K562 (cell line): ENCODE results near the gene SH2D7. TPM values are rescaled to one million over a fixed set of nuclear protein-coding genes. Genes with fewer than 3 reads are reported as not detected.

Experiments
- ATAC-seq: fragments of 200-7000 bp; cut with Tn5 transposase; 3 replicates; pipeline ENCODE4 v1.9.1; 2020; ENCODE audit warnings: moderate library complexity
- BruUV-seq: library from RNA; stranded (reverse); fragments of 400-500 nt; replicated peaks from 2 replicates; lab custom pipeline; 2021; lab: Mats Ljungman, UMichigan
- CTCF ChIA-PET: fragments of 300-600 bp; formaldehyde crosslinking; extraction: SDS; loops from one replicate; lab custom pipeline; 2021; ENCODE audit warnings: low intra/inter-chr PET ratio; lab: Yijun Ruan, JAX
- POLR2A ChIA-PET: fragments of 300-600, 350-650 bp; sonication (Branson Sonifier 250); formaldehyde crosslinking; extraction: SDS; loops from one replicate; lab custom pipeline; 2021; ENCODE audit warnings: antibody characterized with exemption, inconsistent platforms; lab: Yijun Ruan, JAX
- DNase-seq, 4 experiments: peaks; one replicate each; pipeline versions ENCODE4 v3.0.0 to v3.0.0-alpha.2; 2011 to 2018; ENCODE audit warnings: low spot score in 3 of 4, mixed read lengths in 3 of 4; ENCODE audit errors: extremely low read depth in 1 of 4
- FAIRE-seq: peaks from 2 replicates; lab custom pipeline; 2011; peaks lifted over from hg19 to GRCh38; lab: Jason Lieb, UNC
- H2AFZ ChIP-seq: 2 replicates; pipeline ENCODE4 v1.6.0; 2011; ENCODE audit warnings: low read depth, low read length, control low read depth, inconsistent platforms
- H3K27ac ChIP-seq: fragments of 200-600 bp; 3 replicates; pipeline ENCODE4 v1.8.0; 2011; ENCODE audit warnings: low read depth, mild to moderate bottlenecking, control low read depth, inconsistent platforms, low read length, moderate library complexity, mixed read lengths; ENCODE audit errors: extremely low read depth
- H3K27me3 ChIP-seq, 2 experiments: fragments of 300-600 bp in 1 of 2; 2 replicates in 1 of 2; 3 replicates in 1 of 2; pipeline versions ENCODE4 v1.6.0 to v1.8.0; 2011; ENCODE audit warnings: inconsistent platforms in 2 of 2, low read length in 2 of 2, mild to moderate bottlenecking in 1 of 2, mixed read lengths in 1 of 2, moderate library complexity in 1 of 2; ENCODE audit not compliant: control insufficient read depth in 2 of 2, insufficient read depth in 2 of 2
- H3K36me3 ChIP-seq: fragments of 300-600 bp; 3 replicates; pipeline ENCODE4 v1.8.0; 2011; ENCODE audit warnings: mild to moderate bottlenecking, low read length, inconsistent platforms; ENCODE audit not compliant: control insufficient read depth, insufficient read depth
- H3K4me1 ChIP-seq, 2 experiments: fragments of 200-600 bp in 1 of 2; replicated peaks in 1 of 2; 2 replicates in 1 of 2; 3 replicates in 1 of 2; pipeline versions ENCODE4 v1.5.1 to v1.8.0; 2011; ENCODE audit warnings: inconsistent platforms in 2 of 2, low read length in 2 of 2, mild to moderate bottlenecking in 1 of 2, mixed read lengths in 1 of 2, moderate library complexity in 1 of 2; ENCODE audit not compliant: control insufficient read depth in 2 of 2, insufficient read depth in 2 of 2
- H3K4me2 ChIP-seq: 2 replicates; pipeline ENCODE4 v1.6.1; 2011; ENCODE audit warnings: low read length, control low read depth, inconsistent platforms, mixed read lengths; ENCODE audit not compliant: insufficient read depth
- H3K4me3 ChIP-seq: fragments of 200-600 bp; sonication (generic), shearing (Covaris generic); 2 replicates; pipeline ENCODE4 v1.5.1; 2016; ENCODE audit warnings: control low read depth, inconsistent platforms
- H3K79me2 ChIP-seq: fragments of 200-600 bp; 3 replicates; pipeline ENCODE4 v1.8.0; 2011; ENCODE audit warnings: low read length, inconsistent platforms; ENCODE audit not compliant: control insufficient read depth, insufficient read depth
- H3K9ac ChIP-seq, 2 experiments: 2 replicates each; pipeline versions ENCODE4 v1.6.0 to v1.6.1; 2011; ENCODE audit warnings: low read depth in 2 of 2, low read length in 2 of 2, control low read depth in 1 of 2, inconsistent platforms in 1 of 2, mild to moderate bottlenecking in 1 of 2, mixed read lengths in 1 of 2; ENCODE audit not compliant: insufficient read depth in 1 of 2
- H3K9me1 ChIP-seq: one replicate; pipeline ENCODE4 v1.6.0; 2011; ENCODE audit warnings: inconsistent platforms, mild to moderate bottlenecking, low read length, moderate library complexity; ENCODE audit not compliant: control insufficient read depth, insufficient read depth
- H3K9me3 ChIP-seq: replicated peaks from 2 replicates; pipeline ENCODE4 v1.5.1; 2011; ENCODE audit warnings: low read depth, low read length, inconsistent platforms; ENCODE audit not compliant: control insufficient read depth, insufficient read depth
- H4K20me1 ChIP-seq: replicated peaks from 2 replicates; pipeline ENCODE4 v1.6.1; 2011; ENCODE audit warnings: low read length, inconsistent platforms, mixed read lengths; ENCODE audit not compliant: control insufficient read depth, insufficient read depth
- MCM3 ChIP-seq: fragments of 450-650 bp; IDR thresholded peaks from 2 replicates; pipeline ENCODE4 v1.6.1; 2016
- PHB ChIP-seq: fragments of 250-450 bp; sonication (Bioruptor Pico); IDR thresholded peaks from 2 replicates; pipeline ENCODE4 v1.5.0; 2021
- TARDBP ChIP-seq: fragments of 450-650 bp; IDR thresholded peaks from 2 replicates; pipeline ENCODE4 v1.6.1; 2016
- TRIM24 ChIP-seq, 2 experiments: fragments of 450-650 bp; IDR thresholded peaks; 2 replicates each; pipeline ENCODE4 v1.6.1; 2016
- WGBS: fragments of 100-300 bp; shearing (Covaris generic); methylation state at CpG from one replicate; pipeline ENCODE4 v1.1.6; 2016; ENCODE audit warnings: low coverage, mixed read lengths; ENCODE audit not compliant: insufficient coverage; ENCODE audit errors: missing lambda C conversion rate; 5-methylcytosine and 5-hydroxymethylcytosine counted together
- in situ Hi-C: fragments of 300-500 bp; cut with MboI; formaldehyde crosslinking; loops from 4 replicates; pipeline ENCODE4 v1.15.0; 2018; ENCODE audit warnings: inconsistent platforms, mixed read lengths
- intact Hi-C: fragments of 100-400 bp; cut with micrococcal nuclease; formaldehyde crosslinking; loops from 2 replicates; pipeline ENCODE4 v1.14.2; 2022
- polyA plus RNA-seq, 8 experiments: library from polyadenylated mRNA; depleted of rRNA in 4 of 8; stranded (reverse) in 5 of 8; unstranded in 3 of 8; fragments of >200 nt; fragmentation: Nextera tagmentation in 2 of 8; fragmentation: Illumina TruSeq in 1 of 8; extraction: Ambion mirVana in 2 of 8; extraction: Trizol in 1 of 8; gene quantifications; 2 replicates each; pipeline versions ENCODE4 v1.2.1 to v1.2.3, GENCODE V29; 2011 to 2014; ENCODE audit warnings: inconsistent platforms in 1 of 8, missing spikeins in 1 of 8
- total RNA-seq, 7 experiments: library from RNA; depleted of rRNA in 6 of 7; stranded (reverse); fragments of >200 nt in 6 of 7; fragmentation: Illumina TruSeq in 2 of 7; extraction: Trizol in 2 of 7; gene quantifications; 2 replicates each; pipeline versions ENCODE4 v1.2.1 to v1.2.3, GENCODE V29; 2011 to 2021; ENCODE audit warnings: low replicate concordance in 1 of 7
- TF ChIP-seq, protein P1 (sequence below): fragments of 250-450 bp; sonication (Bioruptor Pico); IDR thresholded peaks from 2 replicates; pipeline ENCODE4 v1.9.0; 2021; ENCODE audit warnings: mild to moderate bottlenecking
- TF ChIP-seq, protein P2 (sequence below): fragments of 450-650 bp; IDR thresholded peaks from 2 replicates; pipeline ENCODE4 v1.6.1; 2016; ENCODE audit warnings: missing biosample characterization, missing genetic modification characterization
- TF ChIP-seq, protein P3 (sequence below): fragments of 200-800 bp; sonication (Bioruptor generic); IDR thresholded peaks from 2 replicates; pipeline ENCODE4 v1.6.1; 2017; ENCODE audit warnings: missing genetic modification characterization, missing compliant biosample characterization

Gene SH2D7
- total and polyA plus RNA-seq, 9 of the 15 experiments (the other 6 are each of a cell fraction or from before 2014, with no cell fraction given), result not detected

DNA sequence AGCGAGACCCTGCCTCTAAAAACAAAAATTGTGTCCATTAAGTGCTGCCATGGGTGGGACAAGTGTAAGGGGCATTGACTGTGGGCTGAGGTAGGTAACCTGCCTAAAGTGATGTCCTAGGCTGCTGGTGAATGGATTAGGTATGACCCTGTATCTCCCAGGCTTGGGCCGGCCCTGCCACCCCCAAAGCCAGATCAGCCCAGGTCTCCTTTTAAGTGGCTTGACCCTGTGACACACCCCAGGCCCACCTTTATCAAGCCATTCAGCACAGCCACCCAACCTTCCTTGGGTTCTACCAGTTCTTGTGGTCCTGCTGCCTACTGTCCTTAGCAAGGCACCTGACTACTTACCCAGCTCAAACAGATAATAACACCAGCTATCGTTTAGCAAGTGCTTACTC is 20.2 kb downstream of the SH2D7 start:
- ATAC-seq (no peak), FAIRE-seq (no peak), DNase-seq (no peak)
- BruUV-seq, result no TSS peak
- Histone ChIP-seq H3K27ac (no peak overlapping the region), H3K27me3 (no peaks in the 10 kb centered on the region), H3K36me3 (no peaks in the 10 kb centered on the region), H3K4me3 (no peak overlapping the region), H4K20me1 (peaks cover 7% of the 10 kb centered on the region; the same call in 1 of the 2 replicates), H2AFZ (no peak overlapping the region), H3K4me2 (no peak overlapping the region), H3K4me1 (0 out of 5 replicates have a peak, but pooled peaks cover 0 to 3% of the 10 kb centered on the region in 2 experiments), H3K79me2 (no peaks in the 10 kb centered on the region), H3K9me1 (no peaks in the 10 kb centered on the region), H3K9me3 (no peaks in the 10 kb centered on the region), H3K9ac (no peak overlapping the region)
- WGBS, result 6% methylated on average over 3 of the region's 3 CpGs
- POLR2A ChIA-PET, result interaction anchor here (0.6 to 1.0 kb wide), 6 partner anchors 15 to 756 kb away, joined by 3 to 6 read pairs (median 4); no protein-coding TSS in a partner anchor
- TF ChIP-seq TRIM24 (IDR thresholded peaks at IDR 0.05), result no peak
- TF ChIP-seq, protein P1, sequence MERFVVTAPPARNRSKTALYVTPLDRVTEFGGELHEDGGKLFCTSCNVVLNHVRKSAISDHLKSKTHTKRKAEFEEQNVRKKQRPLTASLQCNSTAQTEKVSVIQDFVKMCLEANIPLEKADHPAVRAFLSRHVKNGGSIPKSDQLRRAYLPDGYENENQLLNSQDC (CRISPR knock-in tag), result no peak
- TF ChIP-seq PHB (CRISPR knock-in tag), result no peak
- TF ChIP-seq MCM3, result no peak
- TF ChIP-seq, protein P2, sequence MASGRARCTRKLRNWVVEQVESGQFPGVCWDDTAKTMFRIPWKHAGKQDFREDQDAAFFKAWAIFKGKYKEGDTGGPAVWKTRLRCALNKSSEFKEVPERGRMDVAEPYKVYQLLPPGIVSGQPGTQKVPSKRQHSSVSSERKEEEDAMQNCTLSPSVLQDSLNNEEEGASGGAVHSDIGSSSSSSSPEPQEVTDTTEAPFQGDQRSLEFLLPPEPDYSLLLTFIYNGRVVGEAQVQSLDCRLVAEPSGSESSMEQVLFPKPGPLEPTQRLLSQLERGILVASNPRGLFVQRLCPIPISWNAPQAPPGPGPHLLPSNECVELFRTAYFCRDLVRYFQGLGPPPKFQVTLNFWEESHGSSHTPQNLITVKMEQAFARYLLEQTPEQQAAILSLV (tag), result no peak
- no peak for TF ChIP-seq TARDBP
- TF ChIP-seq, protein P3, sequence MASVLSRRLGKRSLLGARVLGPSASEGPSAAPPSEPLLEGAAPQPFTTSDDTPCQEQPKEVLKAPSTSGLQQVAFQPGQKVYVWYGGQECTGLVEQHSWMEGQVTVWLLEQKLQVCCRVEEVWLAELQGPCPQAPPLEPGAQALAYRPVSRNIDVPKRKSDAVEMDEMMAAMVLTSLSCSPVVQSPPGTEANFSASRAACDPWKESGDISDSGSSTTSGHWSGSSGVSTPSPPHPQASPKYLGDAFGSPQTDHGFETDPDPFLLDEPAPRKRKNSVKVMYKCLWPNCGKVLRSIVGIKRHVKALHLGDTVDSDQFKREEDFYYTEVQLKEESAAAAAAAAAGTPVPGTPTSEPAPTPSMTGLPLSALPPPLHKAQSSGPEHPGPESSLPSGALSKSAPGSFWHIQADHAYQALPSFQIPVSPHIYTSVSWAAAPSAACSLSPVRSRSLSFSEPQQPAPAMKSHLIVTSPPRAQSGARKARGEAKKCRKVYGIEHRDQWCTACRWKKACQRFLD, result no peak
- CTCF ChIA-PET, result interaction anchor here (0.6 to 2.7 kb wide), 9 partner anchors 18 to 860 kb away, joined by 3 to 54 read pairs (median 4); no protein-coding TSS in a partner anchor
- in situ Hi-C loops, result loop anchor here (5.0 kb wide), 3 partner anchors 85 to 150 kb away; no protein-coding TSS in a partner anchor
- intact Hi-C loops, result no loop called here
